Adrenal gland (tissue), 5 donors: Measurements from ENCODE around the gene FES.

Source experiments
- POLR2A ChIP-seq, 2 donors: fragments of 450-650 bp; IDR thresholded peaks; one replicate each; pipeline ENCODE4 v1.6.1; 2017; ENCODE audit warnings: antibody characterized with exemption in 2 of 2, mild to moderate bottlenecking in 2 of 2, moderate library complexity in 1 of 2
- TF ChIP-seq, protein P1 (sequence below), 6 experiments: fragments of 450-650 bp in 4 of 6; fragments of 200-600 bp in 2 of 6; sonication (generic) in 1 of 6; IDR thresholded peaks; 1 replicate in 5 of 6; 2 replicates in 1 of 6; pipeline versions ENCODE4 v1.5.1 to v1.8.0; 2016 to 2021; ENCODE audit warnings: antibody characterized with exemption in 6 of 6, mild to moderate bottlenecking in 2 of 6, moderate library complexity in 1 of 6
- donor health status: DM: no; HTN: no; CAD: no.

DNA sequence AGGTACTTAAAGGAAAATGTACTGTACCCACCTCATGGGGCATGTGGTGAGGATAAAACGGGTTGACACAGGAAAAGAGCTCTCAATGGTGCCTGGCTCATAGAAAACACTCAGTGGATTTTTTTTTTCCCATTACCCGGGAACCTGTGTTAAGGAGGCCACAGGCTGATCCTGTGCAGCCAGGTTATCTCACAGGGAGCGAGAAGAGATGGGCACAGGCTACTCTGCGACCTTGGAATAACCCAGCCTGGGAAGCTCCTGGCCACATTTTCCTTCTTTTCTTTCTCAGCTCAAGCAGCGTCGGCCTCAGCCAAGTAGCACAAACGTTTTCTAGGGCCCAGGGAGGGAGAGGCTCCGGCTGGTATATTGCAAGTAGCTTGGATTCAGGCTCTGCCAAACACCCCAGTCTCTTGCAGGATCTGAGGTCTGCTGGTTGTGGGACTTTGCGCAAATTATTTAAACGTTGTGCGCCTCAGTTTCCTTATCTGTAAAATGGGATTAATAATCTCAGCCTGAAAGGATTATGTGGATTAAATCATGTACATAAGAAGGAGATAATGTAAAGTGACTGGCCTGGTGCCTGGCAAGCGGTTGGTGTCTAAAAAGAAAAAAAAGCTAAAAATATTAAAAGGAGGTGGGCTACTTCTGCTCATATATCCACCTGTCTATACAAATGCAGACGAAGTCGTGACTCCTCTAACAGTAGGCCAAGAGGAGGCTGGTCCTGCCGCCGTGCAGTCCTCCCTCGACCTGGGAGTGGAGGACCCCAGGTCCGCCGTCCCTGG, 13.8 kb upstream of the FES start:
- TF ChIP-seq, protein P1, sequence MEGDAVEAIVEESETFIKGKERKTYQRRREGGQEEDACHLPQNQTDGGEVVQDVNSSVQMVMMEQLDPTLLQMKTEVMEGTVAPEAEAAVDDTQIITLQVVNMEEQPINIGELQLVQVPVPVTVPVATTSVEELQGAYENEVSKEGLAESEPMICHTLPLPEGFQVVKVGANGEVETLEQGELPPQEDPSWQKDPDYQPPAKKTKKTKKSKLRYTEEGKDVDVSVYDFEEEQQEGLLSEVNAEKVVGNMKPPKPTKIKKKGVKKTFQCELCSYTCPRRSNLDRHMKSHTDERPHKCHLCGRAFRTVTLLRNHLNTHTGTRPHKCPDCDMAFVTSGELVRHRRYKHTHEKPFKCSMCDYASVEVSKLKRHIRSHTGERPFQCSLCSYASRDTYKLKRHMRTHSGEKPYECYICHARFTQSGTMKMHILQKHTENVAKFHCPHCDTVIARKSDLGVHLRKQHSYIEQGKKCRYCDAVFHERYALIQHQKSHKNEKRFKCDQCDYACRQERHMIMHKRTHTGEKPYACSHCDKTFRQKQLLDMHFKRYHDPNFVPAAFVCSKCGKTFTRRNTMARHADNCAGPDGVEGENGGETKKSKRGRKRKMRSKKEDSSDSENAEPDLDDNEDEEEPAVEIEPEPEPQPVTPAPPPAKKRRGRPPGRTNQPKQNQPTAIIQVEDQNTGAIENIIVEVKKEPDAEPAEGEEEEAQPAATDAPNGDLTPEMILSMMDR (IDR thresholded peaks at IDR 0.05): peak in 1 of 6 experiments; percentile 4
- TF ChIP-seq POLR2A (IDR thresholded peaks at IDR 0.05): peak in 1 of 2 donors; percentile 1
